ENCODE measurements around the gene TRAF3IP1.

- TF ChIP-seq CTCF (IDR thresholded peaks at IDR 0.05) (no peak), ZFX (IDR thresholded peaks at IDR 0.05; ENCODE audit: borderline replicate concordance) (no peak)
These were observed 33.8 kb upstream of the TRAF3IP1 start for GRCh38 chr2:238286551-238286950.
